Measurements from ENCODE around the gene SNX11.

SNX11 gene

DNA sequence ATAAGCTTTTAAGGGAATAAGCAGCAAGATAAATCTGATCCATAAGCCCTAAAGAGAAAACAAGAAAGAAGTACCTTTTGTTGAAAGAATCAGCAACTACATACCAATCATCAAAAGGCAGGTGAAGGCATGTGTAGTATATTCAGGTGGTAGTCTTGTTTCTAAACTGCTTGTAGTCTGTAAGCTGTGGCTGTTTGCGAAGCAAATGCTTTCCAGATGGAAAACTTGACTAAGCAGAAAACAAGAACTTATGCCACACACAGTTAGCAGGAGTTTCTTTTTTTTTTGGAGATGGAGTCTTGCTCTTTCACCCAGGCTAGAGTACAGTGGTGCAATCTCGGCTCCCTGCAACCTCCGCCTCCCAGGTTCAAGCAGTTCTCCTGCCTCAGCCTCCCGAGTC lies 12.0 kb upstream of the SNX11 start:
- in situ Hi-C loops (cut with HindIII; ENCODE audit: low sequenced_read_pairs) = no loop called here

DNA sequence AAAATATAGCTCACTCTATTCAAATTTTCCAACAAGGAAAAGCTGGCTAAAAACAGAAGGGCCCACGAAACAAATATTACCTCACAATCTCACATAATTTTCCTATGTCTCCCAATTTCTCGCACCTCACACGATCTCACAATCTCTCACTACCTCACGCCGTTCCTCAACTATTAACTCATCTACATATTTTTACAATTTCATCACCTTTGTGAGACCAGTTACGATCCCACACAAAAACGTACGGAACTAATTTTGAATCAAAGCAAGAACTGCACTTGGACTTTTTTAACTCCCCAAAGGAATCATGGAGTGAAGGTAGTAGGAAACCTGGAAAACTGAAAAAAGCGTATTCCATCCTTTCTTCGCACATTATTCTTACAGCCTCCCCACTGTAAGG lies 7.4 kb upstream of the SNX11 start:
- in situ Hi-C loops (cut with HindIII; ENCODE audit: low sequenced_read_pairs) = no loop called here

DNA sequence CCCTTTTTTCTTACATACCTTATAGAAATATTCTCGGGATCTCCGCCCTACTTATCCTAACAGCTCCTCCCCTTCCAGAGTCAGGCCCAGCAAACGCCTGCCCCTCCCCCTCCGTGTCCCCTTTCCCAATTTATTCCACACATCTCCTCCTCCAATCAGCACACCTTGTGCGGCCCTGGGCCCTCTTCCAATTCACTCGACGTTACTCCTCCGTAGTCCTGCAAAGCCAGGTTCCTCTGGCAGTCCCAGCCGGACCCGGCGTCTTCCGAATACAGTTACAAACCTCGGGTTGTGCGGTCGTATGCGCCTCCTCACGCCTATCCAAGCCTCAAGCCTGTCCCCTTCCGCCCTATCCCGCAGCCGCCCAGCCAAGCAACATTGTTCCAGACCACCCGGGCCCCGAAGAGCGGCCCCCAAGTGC lies 7.0 kb upstream of the SNX11 start:
- in situ Hi-C loops (cut with HindIII; ENCODE audit: low sequenced_read_pairs) = no loop called here

DNA sequence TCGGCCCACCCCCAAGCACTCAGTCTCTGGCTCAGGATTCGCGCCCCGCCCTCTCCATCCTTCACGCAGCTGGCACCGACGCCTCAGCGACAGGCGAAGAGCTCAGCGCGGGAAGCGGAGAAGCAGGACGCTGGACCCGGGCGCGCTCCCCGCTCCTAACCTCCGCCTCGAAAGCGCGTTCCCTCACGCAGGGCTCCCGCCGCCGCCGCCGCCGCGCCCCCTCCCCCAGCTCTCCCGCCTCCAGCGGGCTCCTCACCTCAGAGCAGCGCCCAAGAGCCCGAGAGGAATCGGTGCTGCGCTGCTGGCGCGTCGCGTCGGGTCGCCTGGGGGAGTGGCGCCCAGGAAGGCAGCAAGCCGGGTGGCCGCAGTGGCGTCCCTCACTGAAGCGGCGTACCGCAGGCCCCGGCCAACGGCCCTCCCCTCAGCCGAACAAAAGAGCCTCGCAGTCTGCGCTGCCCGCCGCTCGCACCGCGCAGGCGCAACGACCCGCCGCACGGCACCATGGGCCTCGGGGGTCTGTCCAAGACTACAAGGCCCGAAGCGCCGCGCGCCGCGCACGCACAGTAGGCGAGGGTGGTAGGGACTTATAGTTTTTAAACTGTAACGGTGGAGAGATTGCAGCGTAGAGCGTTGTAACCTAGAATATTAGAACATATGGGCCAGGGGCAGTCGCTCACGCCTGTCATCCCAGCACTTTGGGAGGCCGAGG lies 6.4 kb upstream of the SNX11 start, which contains the start of gene CBX1:
Gene CBX1, minus strand, starts transcription at position 467 of the 709 bp plus-strand sequence. CDS start 24,474 bp downstream, outside the sequence.
- in situ Hi-C loops (cut with HindIII; ENCODE audit: low sequenced_read_pairs) = no loop called here

DNA sequence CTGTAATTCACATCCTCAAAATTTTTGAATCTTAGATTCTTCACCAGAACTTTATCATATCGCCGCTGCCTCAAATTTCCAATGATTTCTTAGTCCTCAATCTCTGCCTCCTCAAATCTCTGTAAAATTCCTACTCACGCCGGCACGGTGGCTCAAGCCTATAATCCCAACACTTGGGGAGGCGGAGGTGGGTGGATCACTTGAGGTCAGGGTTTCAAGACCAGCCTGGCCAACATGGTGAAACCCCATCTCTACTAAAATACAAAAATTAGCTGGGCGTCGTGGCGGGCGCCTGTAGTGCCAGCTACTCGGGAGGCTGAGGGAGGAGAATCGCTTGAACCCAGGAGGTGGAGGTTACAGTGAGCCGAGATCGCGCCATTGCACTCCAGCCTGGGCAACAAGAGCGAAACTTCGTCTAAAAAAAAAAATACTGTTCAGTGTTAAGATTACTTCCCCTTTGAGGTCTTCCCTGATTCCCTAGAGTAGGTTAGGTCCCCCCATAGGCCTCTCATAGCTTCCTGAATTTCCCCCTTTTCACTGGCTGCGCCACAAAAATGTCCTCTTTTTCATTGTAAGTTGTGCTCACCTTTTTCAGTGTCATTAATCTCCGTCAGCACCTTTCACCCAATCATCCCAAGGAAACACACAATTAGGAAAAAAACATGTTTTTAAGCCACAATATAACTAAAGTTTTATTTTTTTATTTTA lies 5.4 kb upstream of the SNX11 start:
- in situ Hi-C loops (cut with HindIII; ENCODE audit: low sequenced_read_pairs) = no loop called here

DNA sequence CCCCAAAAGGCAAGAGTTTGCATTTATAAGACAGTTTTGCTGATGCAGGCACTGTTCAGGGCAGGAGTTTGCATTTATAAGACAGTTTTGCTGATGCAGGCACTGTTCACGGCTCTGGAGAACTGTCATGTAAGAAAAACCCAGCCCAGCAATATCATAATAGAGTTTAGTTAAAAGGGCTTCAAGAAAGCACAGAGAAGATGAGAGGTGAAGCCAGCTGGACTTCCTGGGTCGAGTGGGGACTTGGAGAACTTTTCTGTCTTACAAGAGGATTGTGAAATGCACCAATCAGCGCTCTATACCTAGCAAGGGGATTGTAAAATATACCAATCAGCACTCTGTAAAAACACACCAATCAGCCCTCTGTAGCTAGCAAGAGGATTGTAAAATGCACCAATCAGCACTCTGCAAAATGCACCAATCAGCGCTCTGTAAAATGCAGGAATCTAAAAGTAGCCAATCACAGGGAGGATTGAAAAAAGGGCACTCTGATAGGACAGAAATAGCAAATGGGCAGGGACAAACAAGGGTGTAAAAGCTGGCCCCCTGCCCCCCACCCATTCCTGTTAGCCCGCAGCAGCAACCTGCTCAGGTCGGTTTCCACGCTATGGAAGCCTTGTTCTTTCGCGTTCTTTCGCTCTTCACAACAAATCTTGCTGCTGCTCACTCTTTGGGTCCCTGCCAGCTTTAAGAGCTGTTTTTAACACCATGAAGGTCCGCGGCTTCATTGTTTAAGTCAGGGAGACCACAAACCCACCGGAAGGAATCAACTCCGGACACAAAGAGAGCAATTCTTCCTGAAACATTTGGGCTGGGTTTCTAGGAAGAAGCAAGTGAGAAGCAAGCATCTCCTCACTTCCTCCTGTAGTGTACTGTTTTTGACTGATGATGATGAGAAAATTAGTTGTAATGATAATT lies 4.5 kb upstream of the SNX11 start:
- in situ Hi-C loops (cut with HindIII; ENCODE audit: low sequenced_read_pairs) = no loop called here

DNA sequence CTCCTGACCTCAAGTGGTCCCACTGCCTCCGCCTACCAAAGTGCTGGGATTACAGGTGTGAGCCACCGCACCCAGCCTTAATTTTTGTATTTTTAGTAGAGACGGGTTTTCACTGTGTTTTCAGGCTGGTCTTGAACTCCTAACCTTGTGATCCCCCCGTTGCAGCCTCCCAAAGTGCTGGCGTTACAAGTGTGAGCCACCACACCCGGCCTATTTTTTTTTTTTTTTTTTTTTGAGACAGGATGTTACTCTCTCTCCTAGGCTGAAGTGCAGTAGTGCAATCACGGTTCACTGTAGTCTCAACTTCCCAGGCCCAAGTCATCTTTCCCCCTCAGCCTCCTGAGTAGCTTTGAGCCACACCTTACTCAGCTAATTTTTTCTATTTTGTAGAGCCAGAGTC lies 3.1 kb upstream of the SNX11 start:
- in situ Hi-C loops (cut with HindIII; ENCODE audit: low sequenced_read_pairs) = no loop called here

DNA sequence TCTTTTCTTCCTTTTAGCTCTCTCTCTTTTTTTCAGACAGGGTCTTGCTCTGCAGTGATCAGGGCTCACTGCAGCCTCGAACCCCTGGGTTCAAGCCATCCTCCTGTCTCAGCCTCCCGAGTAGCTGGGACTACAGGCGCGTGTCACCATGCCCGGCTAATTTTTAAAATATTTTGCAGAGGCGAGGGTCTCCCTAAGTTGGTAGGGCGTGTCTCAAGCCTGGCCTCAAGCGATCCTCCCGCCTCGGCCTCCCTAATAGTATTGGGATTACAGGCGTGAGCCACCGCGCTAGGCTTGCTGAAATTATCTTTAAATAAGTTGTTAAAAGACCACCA lies 797 bp upstream of the SNX11 start:
- in situ Hi-C loops (cut with HindIII; ENCODE audit: low sequenced_read_pairs) = no loop called here

DNA sequence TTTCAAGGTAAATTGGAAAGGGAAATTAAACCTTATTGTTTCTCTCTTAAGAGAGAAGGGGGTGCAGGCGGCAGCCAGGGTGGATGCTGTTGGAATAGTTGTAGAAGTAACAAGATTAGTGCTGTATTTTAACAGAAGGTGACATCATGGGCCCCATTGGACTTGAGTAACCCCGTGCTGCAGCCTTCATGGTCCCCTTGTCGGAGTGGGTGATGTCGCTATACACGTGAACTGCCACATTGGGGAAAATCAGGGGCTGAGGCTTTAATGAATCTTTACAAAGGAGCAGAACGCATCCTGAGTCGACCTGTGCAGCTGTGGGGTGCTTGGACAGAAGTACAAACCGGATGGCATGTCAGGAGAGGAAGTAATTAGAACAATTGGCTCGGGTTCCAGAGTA lies 3.2 kb downstream of the SNX11 start:
- in situ Hi-C loops (cut with HindIII; ENCODE audit: low sequenced_read_pairs) = no loop called here

DNA sequence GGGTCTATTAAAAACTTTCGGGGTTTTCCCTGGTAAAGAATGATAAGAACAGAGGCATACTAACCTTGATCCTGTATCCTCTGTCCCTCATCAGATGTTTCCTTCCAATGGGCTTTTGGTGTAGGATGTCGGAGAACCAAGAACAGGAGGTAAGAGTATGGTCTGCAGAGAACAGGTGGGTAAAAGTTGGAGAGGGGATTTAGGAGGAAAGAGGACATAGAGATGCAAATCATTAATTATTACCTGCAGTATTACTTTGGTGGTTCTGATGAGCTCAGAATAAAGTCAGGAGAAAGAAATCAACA lies 4.3 kb downstream of the SNX11 start:
- in situ Hi-C loops (cut with HindIII; ENCODE audit: low sequenced_read_pairs) = no loop called here

DNA sequence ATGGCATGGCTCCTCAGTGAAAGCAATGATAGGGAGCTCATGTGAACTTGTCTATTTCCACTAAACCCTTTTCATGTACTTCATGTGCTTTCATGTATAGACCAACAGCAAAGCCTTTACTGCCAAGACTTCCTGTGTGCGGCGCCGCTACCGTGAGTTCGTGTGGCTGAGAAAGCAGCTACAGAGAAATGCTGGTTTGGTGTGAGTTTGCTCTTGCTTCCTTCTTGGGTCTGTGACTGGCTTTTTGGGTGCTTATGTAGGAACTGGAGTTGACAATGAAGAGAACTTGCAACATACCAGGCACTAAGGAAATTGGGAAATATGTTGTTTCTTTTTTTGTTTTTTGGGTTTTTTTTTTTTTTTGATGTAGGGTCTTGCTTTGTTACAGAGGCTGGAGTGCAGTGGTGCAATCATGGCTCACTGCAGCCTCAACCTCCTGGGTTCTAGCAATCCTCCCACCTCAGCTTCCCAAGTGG lies 5.7 kb downstream of the SNX11 start:
- in situ Hi-C loops (cut with HindIII; ENCODE audit: low sequenced_read_pairs) = no loop called here

DNA sequence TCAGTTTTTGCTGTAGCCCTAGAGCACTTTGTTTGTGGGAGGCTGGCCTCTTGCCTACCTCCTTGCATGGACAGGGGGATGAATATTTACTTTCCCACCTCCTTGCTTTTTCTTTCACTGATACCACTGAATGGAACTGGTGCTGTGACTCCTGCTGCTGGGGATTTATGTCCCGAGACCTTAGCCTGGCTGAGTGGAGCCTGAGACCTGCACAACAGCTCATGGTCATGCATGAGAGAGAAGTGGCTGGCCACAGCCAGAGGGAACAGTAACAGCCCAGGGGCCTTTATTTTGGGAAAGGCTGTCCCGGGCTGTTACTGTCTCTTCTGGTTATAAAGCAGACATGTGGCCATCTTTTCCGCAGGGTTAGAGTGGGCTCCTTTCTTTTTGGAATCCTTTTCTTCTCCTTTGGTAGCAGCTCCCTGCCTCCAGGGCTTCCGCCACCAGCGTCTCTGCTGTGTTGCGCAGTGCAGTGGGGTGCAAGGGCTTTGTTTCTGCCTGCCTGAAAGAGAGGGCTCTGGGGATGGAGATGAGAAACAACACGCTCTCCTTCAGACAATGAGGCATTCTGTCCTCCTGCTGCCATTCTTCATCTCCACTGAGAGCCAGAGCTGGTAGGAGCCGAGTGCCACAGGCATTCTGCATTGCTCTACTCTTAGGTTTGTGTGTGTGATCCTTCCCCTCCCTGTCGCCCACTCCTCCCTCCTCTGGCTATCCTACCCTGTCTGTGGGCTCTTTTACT lies 14.5 kb downstream of the SNX11 start:
- in situ Hi-C loops (cut with HindIII; ENCODE audit: low sequenced_read_pairs) = no loop called here

DNA sequence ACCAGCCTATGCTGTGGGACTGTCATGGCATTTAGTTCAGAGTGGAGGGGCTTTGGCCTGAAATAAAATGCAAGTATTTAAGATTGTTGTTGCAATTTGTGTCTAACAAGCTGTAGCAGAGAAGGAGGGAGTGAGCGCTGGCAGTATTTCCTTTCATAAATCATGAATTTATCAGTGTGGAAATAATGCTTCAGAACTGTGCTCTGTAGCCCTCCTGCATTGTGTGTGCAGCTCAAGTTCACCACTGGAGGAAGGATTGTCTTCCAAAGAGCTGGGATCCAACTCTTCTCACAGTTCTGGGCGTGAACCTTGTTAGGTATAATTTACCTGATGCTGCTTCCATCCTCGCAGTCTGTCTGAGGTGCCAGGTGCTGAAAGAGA lies 15.1 kb downstream of the SNX11 start:
- in situ Hi-C loops (cut with HindIII; ENCODE audit: low sequenced_read_pairs) = no loop called here

DNA sequence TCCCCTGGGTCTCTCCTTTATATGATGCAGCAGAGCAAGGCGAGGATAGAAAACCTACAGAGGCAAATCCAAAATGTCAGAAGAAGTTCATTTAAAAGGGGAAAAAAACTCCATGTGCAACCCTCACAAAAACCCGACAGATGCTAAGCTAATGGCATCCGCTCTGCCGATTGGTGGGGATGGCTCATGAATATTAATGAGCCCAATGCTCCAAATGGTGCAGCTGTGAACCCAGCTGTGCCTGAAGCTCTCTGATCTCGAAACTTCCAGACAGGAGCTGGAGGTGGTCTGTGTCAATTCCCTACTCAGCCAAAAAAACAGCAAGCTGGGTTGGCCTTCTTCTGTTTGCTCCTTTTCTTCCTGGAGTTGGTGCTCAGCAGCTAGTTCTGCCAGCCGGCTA lies 15.5 kb downstream of the SNX11 start:
- in situ Hi-C loops (cut with HindIII; ENCODE audit: low sequenced_read_pairs) = no loop called here

DNA sequence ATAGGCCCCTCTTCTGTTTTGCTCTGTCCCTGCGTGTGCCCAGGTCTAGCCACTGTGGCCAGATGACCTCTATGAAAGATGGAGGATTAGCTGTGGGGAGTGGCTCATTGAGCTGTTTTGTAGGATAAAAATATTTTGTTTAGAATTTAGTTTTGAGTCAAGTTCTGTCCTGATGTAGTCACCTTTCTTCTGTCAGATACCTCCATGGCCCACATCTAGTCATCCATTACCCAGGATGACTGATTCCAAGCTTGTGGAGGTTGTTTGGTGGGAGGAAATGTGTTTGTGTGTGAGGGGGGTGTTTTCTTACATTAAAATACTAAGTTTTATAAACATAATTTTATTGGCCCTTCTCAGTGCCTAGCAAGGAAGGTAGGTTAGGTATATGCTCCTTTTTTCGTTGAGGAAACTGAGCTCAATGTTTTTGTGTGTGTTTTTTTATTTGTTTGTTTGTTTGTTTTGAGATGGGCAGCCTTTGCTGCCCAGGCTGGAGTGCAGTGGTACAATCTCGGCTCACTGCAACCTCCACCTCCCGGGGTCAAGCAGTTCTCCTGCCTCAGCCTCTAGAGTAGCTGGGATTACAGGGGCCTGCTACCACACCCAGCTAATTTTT lies 16.3 kb downstream of the SNX11 start:
- in situ Hi-C loops (cut with HindIII; ENCODE audit: low sequenced_read_pairs) = no loop called here

DNA sequence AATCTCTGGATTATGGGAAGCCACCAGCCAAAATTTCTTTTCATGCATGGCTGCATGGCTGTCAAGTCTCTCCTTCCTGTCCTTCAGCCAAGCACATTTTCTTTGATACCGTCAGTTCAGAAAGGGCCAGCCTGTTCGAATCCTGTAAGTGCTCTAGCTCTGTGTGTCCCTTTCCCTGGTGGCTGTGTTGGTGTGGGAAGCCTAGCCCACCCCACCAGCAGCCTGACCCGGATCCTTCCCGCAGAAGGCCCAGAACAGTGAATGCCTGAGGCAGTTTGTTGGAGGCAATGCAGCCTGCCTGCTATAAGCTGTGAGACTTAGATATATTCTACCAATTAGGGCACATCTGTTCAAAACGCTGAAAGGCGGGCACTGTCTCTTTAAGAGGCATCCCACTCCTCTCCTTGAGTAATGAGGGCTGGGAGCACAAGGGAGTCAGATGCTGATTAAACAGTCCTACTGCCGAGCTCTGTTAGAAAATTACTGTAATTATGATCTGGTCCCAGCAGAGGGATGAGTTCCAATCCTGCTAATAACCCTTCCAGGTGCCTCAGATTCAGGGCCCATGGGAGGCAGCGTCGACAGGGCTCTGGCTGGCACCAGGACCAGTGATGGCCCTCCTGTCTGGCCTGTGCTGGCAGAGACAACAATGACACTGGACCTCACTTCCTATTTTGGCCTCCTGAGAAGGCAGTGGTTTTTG lies 18.4 kb downstream of the SNX11 start:
- in situ Hi-C loops (cut with HindIII; ENCODE audit: low sequenced_read_pairs) = no loop called here

DNA sequence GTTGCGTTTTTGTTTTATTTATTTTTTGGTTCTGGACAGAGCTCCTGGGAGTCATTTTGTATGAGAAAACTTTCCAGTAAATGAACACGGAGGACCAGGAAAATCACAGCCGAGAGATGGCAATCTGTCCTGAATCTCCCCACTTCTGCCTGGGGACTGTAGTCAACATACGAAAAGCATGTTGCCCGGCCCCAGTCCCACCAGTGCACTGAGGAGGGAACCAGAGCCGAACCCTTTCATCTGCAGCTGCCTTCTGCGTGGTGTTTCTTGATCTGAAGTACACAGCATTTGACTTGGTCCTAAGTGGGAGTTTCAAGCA lies 18.9 kb downstream of the SNX11 start:
- in situ Hi-C loops (cut with HindIII; ENCODE audit: low sequenced_read_pairs) = no loop called here

DNA sequence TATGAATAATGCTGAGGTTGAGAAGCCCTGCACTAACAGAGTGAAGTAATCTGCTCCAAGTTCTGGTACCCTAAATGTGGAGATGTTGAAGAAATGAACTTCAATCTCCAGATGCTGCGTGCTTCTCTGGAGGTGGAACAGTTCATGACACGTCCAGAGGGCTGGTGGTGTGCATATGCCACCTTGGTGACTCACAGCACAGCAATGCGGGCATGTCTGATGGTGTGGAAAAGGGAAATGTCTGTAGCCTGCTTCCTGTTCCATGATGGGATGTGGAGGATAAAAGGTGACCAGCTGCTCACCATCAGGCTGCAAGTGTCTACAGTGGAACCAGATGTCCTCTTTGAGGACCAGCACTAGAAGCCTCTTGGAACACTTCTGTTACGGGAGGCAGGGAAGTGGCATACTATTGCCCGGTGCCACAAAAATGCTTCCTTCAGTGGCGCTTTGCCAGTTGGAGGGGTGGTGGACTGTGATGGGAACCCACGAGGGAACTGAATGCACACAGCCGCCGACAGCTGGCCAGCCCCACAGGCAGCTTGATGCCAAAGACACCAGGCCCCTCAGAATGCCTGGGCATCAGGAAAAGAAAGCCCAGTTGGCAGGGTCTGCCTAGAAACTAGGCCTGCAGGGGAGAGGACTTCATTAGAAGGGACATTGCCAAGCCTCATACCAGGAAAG lies 19.9 kb downstream of the SNX11 start:
- in situ Hi-C loops (cut with HindIII; ENCODE audit: low sequenced_read_pairs) = no loop called here

DNA sequence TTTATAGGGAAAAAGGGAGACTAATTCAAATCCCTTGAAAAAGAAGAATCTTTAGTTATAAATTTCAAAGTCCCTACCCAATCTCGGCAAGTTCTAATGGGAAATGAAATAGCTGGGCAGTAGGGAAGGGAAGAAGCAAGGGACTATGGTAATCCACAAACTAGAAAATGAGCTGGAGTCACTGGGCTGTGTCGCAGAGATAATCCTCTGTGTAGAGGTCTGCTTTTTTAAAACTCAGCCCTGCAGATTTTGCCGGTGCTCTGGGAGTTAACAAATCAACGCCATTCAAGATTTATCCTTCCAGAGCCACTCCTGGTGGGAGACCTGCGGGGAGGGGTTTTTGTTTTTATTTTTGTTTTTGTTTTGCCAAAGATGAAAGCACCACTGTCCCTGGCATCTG lies 20.8 kb downstream of the SNX11 start:
- in situ Hi-C loops (cut with HindIII; ENCODE audit: low sequenced_read_pairs) = no loop called here

DNA sequence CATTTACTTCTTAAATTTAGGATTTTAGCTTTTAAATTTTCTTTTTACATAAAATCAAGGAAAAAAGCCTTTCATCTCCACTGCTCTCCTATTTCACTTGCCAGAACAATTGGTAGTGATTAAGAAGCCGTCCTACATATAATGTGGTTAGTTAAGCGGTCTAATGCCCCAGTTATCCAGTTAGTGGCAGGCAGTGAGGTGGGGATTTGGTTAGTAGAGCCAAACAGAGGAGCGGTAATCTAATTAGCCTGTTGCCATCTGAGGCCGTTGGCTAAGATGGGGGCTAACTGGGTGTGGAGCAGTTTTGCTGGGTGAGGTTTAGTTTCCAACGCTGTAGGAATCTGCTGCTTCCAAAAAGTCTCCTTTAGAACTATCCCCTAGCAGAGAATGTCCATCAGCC lies 22.4 kb downstream of the SNX11 start:
- in situ Hi-C loops (cut with HindIII; ENCODE audit: low sequenced_read_pairs) = no loop called here
